K562 (cell line): ENCODE measurements around the gene CDY1B. TPM values are rescaled to one million over a fixed set of nuclear protein-coding genes. Genes with fewer than 3 reads are reported as not detected.
"Not testable (repeated sequence)": the region's sequence is repeated elsewhere in the genome, so short reads cannot be mapped to it uniquely, and the experiment has no call there.

Source experiments
- ATAC-seq: fragments of 200-7000 bp; cut with Tn5 transposase; 3 replicates; pipeline ENCODE4 v1.9.1; 2020; ENCODE audit warnings: moderate library complexity
- Bru-seq: library from RNA; stranded (reverse); fragments of 400-500 nt; gene quantifications from one replicate; lab custom pipeline; 2021; lab: Mats Ljungman, UMichigan
- BruChase-seq, 2 experiments: library from RNA; stranded (reverse); fragments of 400-500 nt; gene quantifications; one replicate each; lab custom pipeline; 2021; lab: Mats Ljungman, UMichigan
- BruUV-seq: library from RNA; stranded (reverse); fragments of 400-500 nt; replicated peaks from 2 replicates; lab custom pipeline; 2021; lab: Mats Ljungman, UMichigan
- CTCF ChIA-PET: fragments of 300-600 bp; formaldehyde crosslinking; extraction: SDS; loops from one replicate; lab custom pipeline; 2021; ENCODE audit warnings: low intra/inter-chr PET ratio; lab: Yijun Ruan, JAX
- POLR2A ChIA-PET: fragments of 300-600, 350-650 bp; sonication (Branson Sonifier 250); formaldehyde crosslinking; extraction: SDS; loops from one replicate; lab custom pipeline; 2021; ENCODE audit warnings: antibody characterized with exemption, inconsistent platforms; lab: Yijun Ruan, JAX
- DNase-seq, 4 experiments: peaks; one replicate each; pipeline versions ENCODE4 v3.0.0 to v3.0.0-alpha.2; 2011 to 2018; ENCODE audit warnings: low spot score in 3 of 4, mixed read lengths in 3 of 4; ENCODE audit errors: extremely low read depth in 1 of 4
- FAIRE-seq: peaks from 2 replicates; lab custom pipeline; 2011; peaks lifted over from hg19 to GRCh38; lab: Jason Lieb, UNC
- H2AFZ ChIP-seq: 2 replicates; pipeline ENCODE4 v1.6.0; 2011; ENCODE audit warnings: low read depth, low read length, control low read depth, inconsistent platforms
- H3K27ac ChIP-seq: fragments of 200-600 bp; 3 replicates; pipeline ENCODE4 v1.8.0; 2011; ENCODE audit warnings: low read depth, mild to moderate bottlenecking, control low read depth, inconsistent platforms, low read length, moderate library complexity, mixed read lengths; ENCODE audit errors: extremely low read depth
- H3K27me3 ChIP-seq, 2 experiments: fragments of 300-600 bp in 1 of 2; 2 replicates in 1 of 2; 3 replicates in 1 of 2; pipeline versions ENCODE4 v1.6.0 to v1.8.0; 2011; ENCODE audit warnings: inconsistent platforms in 2 of 2, low read length in 2 of 2, mild to moderate bottlenecking in 1 of 2, mixed read lengths in 1 of 2, moderate library complexity in 1 of 2; ENCODE audit not compliant: control insufficient read depth in 2 of 2, insufficient read depth in 2 of 2
- H3K36me3 ChIP-seq: fragments of 300-600 bp; 3 replicates; pipeline ENCODE4 v1.8.0; 2011; ENCODE audit warnings: mild to moderate bottlenecking, low read length, inconsistent platforms; ENCODE audit not compliant: control insufficient read depth, insufficient read depth
- H3K4me1 ChIP-seq, 2 experiments: fragments of 200-600 bp in 1 of 2; replicated peaks in 1 of 2; 2 replicates in 1 of 2; 3 replicates in 1 of 2; pipeline versions ENCODE4 v1.5.1 to v1.8.0; 2011; ENCODE audit warnings: inconsistent platforms in 2 of 2, low read length in 2 of 2, mild to moderate bottlenecking in 1 of 2, mixed read lengths in 1 of 2, moderate library complexity in 1 of 2; ENCODE audit not compliant: control insufficient read depth in 2 of 2, insufficient read depth in 2 of 2
- H3K4me2 ChIP-seq: 2 replicates; pipeline ENCODE4 v1.6.1; 2011; ENCODE audit warnings: low read length, control low read depth, inconsistent platforms, mixed read lengths; ENCODE audit not compliant: insufficient read depth
- H3K4me3 ChIP-seq: fragments of 200-600 bp; sonication (generic), shearing (Covaris generic); 2 replicates; pipeline ENCODE4 v1.5.1; 2016; ENCODE audit warnings: control low read depth, inconsistent platforms
- H3K79me2 ChIP-seq: fragments of 200-600 bp; 3 replicates; pipeline ENCODE4 v1.8.0; 2011; ENCODE audit warnings: low read length, inconsistent platforms; ENCODE audit not compliant: control insufficient read depth, insufficient read depth
- H3K9ac ChIP-seq, 2 experiments: 2 replicates each; pipeline versions ENCODE4 v1.6.0 to v1.6.1; 2011; ENCODE audit warnings: low read depth in 2 of 2, low read length in 2 of 2, control low read depth in 1 of 2, inconsistent platforms in 1 of 2, mild to moderate bottlenecking in 1 of 2, mixed read lengths in 1 of 2; ENCODE audit not compliant: insufficient read depth in 1 of 2
- H3K9me1 ChIP-seq: one replicate; pipeline ENCODE4 v1.6.0; 2011; ENCODE audit warnings: inconsistent platforms, mild to moderate bottlenecking, low read length, moderate library complexity; ENCODE audit not compliant: control insufficient read depth, insufficient read depth
- H3K9me3 ChIP-seq: replicated peaks from 2 replicates; pipeline ENCODE4 v1.5.1; 2011; ENCODE audit warnings: low read depth, low read length, inconsistent platforms; ENCODE audit not compliant: control insufficient read depth, insufficient read depth
- H4K20me1 ChIP-seq: replicated peaks from 2 replicates; pipeline ENCODE4 v1.6.1; 2011; ENCODE audit warnings: low read length, inconsistent platforms, mixed read lengths; ENCODE audit not compliant: control insufficient read depth, insufficient read depth
- WGBS: fragments of 100-300 bp; shearing (Covaris generic); methylation state at CpG from one replicate; pipeline ENCODE4 v1.1.6; 2016; ENCODE audit warnings: low coverage, mixed read lengths; ENCODE audit not compliant: insufficient coverage; ENCODE audit errors: missing lambda C conversion rate; 5-methylcytosine and 5-hydroxymethylcytosine counted together
- in situ Hi-C: fragments of 300-500 bp; cut with MboI; formaldehyde crosslinking; loops from 4 replicates; pipeline ENCODE4 v1.15.0; 2018; ENCODE audit warnings: inconsistent platforms, mixed read lengths
- intact Hi-C: fragments of 100-400 bp; cut with micrococcal nuclease; formaldehyde crosslinking; loops from 2 replicates; pipeline ENCODE4 v1.14.2; 2022
- long read RNA-seq, 3 experiments: library from polyadenylated mRNA in 2 of 3; library from RNA in 1 of 3; unstranded in 2 of 3; stranded (forward) in 1 of 3; transcript quantifications; one replicate each; pipeline ENCODE4 v2.0.0, GENCODE V29; 2019 to 2022
- polyA minus RNA-seq, 3 experiments: library from RNA; depleted of rRNA, polyadenylated mRNA; stranded (reverse); fragments of >200 nt; gene quantifications; 2 replicates each; pipeline ENCODE4 v1.2.3, GENCODE V29; 2011
- polyA plus RNA-seq, 8 experiments: library from polyadenylated mRNA; depleted of rRNA in 4 of 8; stranded (reverse) in 5 of 8; unstranded in 3 of 8; fragments of >200 nt; fragmentation: Nextera tagmentation in 2 of 8; fragmentation: Illumina TruSeq in 1 of 8; extraction: Ambion mirVana in 2 of 8; extraction: Trizol in 1 of 8; gene quantifications; 2 replicates each; pipeline versions ENCODE4 v1.2.1 to v1.2.3, GENCODE V29; 2011 to 2014; ENCODE audit warnings: inconsistent platforms in 1 of 8, missing spikeins in 1 of 8
- total RNA-seq, 7 experiments: library from RNA; depleted of rRNA in 6 of 7; stranded (reverse); fragments of >200 nt in 6 of 7; fragmentation: Illumina TruSeq in 2 of 7; extraction: Trizol in 2 of 7; gene quantifications; 2 replicates each; pipeline versions ENCODE4 v1.2.1 to v1.2.3, GENCODE V29; 2011 to 2021; ENCODE audit warnings: low replicate concordance in 1 of 7

Gene CDY1B, protein sequence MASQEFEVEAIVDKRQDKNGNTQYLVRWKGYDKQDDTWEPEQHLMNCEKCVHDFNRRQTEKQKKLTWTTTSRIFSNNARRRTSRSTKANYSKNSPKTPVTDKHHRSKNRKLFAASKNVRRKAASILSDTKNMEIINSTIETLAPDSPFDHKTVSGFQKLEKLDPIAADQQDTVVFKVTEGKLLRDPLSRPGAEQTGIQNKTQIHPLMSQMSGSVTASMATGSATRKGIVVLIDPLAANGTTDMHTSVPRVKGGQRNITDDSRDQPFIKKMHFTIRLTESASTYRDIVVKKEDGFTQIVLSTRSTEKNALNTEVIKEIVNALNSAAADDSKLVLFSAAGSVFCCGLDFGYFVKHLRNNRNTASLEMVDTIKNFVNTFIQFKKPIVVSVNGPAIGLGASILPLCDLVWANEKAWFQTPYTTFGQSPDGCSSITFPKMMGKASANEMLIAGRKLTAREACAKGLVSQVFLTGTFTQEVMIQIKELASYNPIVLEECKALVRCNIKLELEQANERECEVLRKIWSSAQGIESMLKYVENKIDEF
- total RNA-seq (2011; cell fraction: chromatin; rRNA removed; ENCODE audit: low replicate concordance) = not detected in 2 replicates
- total RNA-seq (2011; cell fraction: nucleolus; rRNA removed) = not detected in 2 replicates
- total RNA-seq (2011; cell fraction: nucleoplasm; rRNA removed) = not detected in 2 replicates
- total RNA-seq (2014; rRNA removed) = not detected in 2 replicates
- not detected in 2 replicates for total RNA-seq (2014; rRNA removed; fragmentation: Illumina TruSeq; extraction: Trizol)
- not detected in 2 replicates for total RNA-seq (2015; rRNA removed; fragmentation: Illumina TruSeq; extraction: Trizol)
- not detected in 2 replicates for total RNA-seq (2021)
- polyA plus RNA-seq (2011; rRNA removed) = not detected in 2 replicates
- not detected in 2 replicates for polyA plus RNA-seq (2011; cell fraction: cytosol; rRNA removed)
- polyA plus RNA-seq (2011; cell fraction: nucleus; rRNA removed) = not detected in 2 replicates
- not detected in 2 replicates for polyA plus RNA-seq (2012)
- polyA plus RNA-seq (2014; fragmentation: Illumina TruSeq; extraction: Trizol) = not detected in 2 replicates
- polyA plus RNA-seq (2014; fragmentation: Nextera tagmentation; extraction: Ambion mirVana) = not detected
- not detected in 2 replicates for polyA plus RNA-seq (2014; rRNA removed)
- not detected in 2 replicates for polyA minus RNA-seq (2011; rRNA and poly(A)+ RNA removed)
- not detected in 2 replicates for polyA minus RNA-seq (2011; cell fraction: cytosol; rRNA and poly(A)+ RNA removed)
- polyA minus RNA-seq (2011; cell fraction: nucleus; rRNA and poly(A)+ RNA removed) = not detected in 2 replicates
- Bru-seq, nascent RNA = not detected
- BruChase-seq, experiment 1, labeled RNA remaining after a 2-hour chase = not detected
- BruChase-seq, experiment 2, labeled RNA remaining after a 6-hour chase = not detected
- long read RNA-seq, experiment 1 = 0 reads
- long read RNA-seq, experiment 2 = 0 reads
- long read RNA-seq, experiment 3 = 0 reads

DNA sequence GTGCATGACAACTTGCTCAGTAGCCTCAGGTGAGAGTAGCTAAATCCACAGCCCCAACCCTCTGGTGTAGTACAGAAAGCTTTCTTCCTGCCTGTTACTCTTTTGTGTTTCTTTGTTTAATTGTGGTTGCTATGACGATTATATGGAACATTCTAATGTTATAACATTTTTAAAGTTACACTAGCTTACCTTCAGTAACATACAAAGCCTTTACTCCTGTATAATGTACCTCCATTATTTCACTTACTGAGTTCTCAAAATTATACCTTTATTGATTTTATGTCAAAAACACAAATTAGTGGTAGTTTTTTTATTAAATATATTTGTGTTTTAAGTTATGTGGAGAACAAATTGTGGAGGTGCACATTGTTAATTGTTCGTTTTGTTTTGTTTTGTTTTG lies at the start of gene CDY1B:
Gene CDY1B, minus strand, starts transcription at position 101 of the 400 bp plus-strand sequence. CDS start 331 bp downstream, outside the sequence.
- ATAC-seq, H3K4me1 ChIP-seq, H3K79me2 ChIP-seq, H4K20me1 ChIP-seq, H3K9me3 ChIP-seq, BruUV-seq, H3K36me3 ChIP-seq, in situ Hi-C loops, CTCF ChIA-PET, DNase-seq, H3K9ac ChIP-seq, H3K4me2 ChIP-seq, intact Hi-C loops, H3K27ac ChIP-seq, FAIRE-seq, H3K9me1 ChIP-seq, POLR2A ChIA-PET, H2AFZ ChIP-seq, H3K4me3 ChIP-seq, H3K27me3 ChIP-seq: not testable (repeated sequence)
- no CpG with 5 or more reads among the region's 2 CpGs for WGBS

DNA sequence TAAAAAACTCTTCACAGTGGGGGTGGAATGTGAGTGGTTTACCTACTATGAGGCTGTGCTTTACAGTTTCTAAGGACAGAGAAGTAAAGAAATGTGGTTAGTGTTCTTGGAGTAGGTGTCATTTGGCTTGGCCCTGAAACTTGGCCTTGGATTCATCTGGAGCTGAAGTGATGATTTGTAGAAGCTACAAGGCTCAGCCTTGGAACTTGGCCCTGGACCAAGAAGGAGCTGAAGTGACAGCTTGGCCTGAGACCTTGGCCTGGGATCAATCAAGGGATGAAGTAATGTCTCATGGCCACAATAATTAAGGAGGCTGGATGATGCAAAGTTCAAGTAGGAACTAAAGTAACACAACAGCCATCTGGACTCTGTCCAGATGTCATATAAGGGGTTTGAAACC lies 1.7 kb upstream of the CDY1B start:
- FAIRE-seq, intact Hi-C loops, H4K20me1 ChIP-seq, CTCF ChIA-PET, H3K9me1 ChIP-seq, POLR2A ChIA-PET, H3K9me3 ChIP-seq, H3K27me3 ChIP-seq, H3K4me2 ChIP-seq, H2AFZ ChIP-seq, H3K4me3 ChIP-seq, BruUV-seq, H3K27ac ChIP-seq, H3K79me2 ChIP-seq, DNase-seq, H3K9ac ChIP-seq, H3K4me1 ChIP-seq, H3K36me3 ChIP-seq, in situ Hi-C loops, ATAC-seq: not testable (repeated sequence)

DNA sequence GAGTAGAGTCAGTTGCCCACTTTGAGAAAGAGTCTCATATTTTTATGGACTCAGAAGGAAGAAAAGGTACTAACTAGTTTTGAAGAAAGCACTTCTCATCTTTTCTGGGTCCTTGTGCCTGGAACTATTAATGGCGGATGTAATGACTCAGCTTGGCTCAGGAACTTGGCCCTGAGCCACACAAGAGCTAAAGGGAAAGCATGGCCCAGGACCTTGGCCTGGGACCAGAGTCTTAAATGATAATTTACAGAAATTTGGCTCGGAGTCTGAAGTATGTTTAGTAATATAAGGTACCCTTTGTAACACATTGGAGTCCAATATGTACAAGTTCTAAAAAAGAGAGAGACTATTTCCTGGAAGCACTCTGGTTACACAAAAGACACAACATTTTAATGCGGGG lies 4.6 kb downstream of the CDY1B start:
- not testable (repeated sequence) for BruUV-seq

More for the DNA sequence above, 4.6 kb downstream of the CDY1B start:
- H3K4me1 ChIP-seq, H2AFZ ChIP-seq, in situ Hi-C loops, H3K79me2 ChIP-seq, H3K9me1 ChIP-seq, H3K36me3 ChIP-seq, H3K4me2 ChIP-seq, H4K20me1 ChIP-seq, POLR2A ChIA-PET, FAIRE-seq, H3K9me3 ChIP-seq, CTCF ChIA-PET, intact Hi-C loops, H3K4me3 ChIP-seq, DNase-seq, ATAC-seq, H3K27ac ChIP-seq, H3K9ac ChIP-seq, H3K27me3 ChIP-seq: not testable (repeated sequence)
- WGBS = no CpG with 5 or more reads among the region's 3 CpGs
